ENCODE measurements around the gene CHD2.

DNA sequence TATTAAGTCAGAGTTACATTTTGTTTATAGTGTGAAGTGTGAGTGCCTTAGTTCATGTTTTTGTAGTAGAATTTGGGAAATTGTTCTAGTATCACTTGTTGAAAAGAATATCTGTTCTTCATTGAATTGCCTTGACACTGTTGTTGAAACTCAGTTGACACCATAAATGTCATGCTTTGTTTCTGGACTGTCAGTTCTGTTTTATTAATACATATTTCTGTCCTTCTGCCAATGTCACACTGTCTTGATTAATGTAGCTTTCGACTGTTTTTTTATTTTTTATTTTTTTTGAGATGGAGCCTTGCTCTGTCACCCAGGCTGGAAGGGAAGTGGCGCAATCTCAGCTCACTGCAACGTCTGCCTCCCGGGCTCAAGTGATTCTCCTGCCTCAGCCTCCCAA, 59.1 kb downstream of the CHD2 start:
- TF ChIP-seq, protein P1, sequence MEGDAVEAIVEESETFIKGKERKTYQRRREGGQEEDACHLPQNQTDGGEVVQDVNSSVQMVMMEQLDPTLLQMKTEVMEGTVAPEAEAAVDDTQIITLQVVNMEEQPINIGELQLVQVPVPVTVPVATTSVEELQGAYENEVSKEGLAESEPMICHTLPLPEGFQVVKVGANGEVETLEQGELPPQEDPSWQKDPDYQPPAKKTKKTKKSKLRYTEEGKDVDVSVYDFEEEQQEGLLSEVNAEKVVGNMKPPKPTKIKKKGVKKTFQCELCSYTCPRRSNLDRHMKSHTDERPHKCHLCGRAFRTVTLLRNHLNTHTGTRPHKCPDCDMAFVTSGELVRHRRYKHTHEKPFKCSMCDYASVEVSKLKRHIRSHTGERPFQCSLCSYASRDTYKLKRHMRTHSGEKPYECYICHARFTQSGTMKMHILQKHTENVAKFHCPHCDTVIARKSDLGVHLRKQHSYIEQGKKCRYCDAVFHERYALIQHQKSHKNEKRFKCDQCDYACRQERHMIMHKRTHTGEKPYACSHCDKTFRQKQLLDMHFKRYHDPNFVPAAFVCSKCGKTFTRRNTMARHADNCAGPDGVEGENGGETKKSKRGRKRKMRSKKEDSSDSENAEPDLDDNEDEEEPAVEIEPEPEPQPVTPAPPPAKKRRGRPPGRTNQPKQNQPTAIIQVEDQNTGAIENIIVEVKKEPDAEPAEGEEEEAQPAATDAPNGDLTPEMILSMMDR (IDR thresholded peaks at IDR 0.05; ENCODE audit: insufficient read depth, low read depth, low read length) = no peak
- TF ChIP-seq EZH2 (IDR thresholded peaks at IDR 0.05; ENCODE audit: insufficient read depth, low read length) = no peak

Data from astrocyte (in vitro differentiated cells and primary cell).